PFSK-1 (cell line): ENCODE results near the gene IQSEC3.

Source experiments
- POLR2AphosphoS5 ChIP-seq: IDR thresholded peaks from 2 replicates; pipeline ENCODE4 v1.6.1; 2012; ENCODE audit warnings: low read depth, mild to moderate bottlenecking, control low read depth, low read length, moderate library complexity
- TF ChIP-seq, protein P1 (sequence below), 2 experiments: IDR thresholded peaks; 2 replicates each; pipeline versions ENCODE4 v1.6.1 to v1.8.0; 2011 to 2012; ENCODE audit warnings: low read depth in 2 of 2, low read length in 2 of 2, control low read depth in 1 of 2, inconsistent platforms in 1 of 2, mild to moderate bottlenecking in 1 of 2, moderate library complexity in 1 of 2; ENCODE audit not compliant: insufficient read depth in 1 of 2

DNA sequence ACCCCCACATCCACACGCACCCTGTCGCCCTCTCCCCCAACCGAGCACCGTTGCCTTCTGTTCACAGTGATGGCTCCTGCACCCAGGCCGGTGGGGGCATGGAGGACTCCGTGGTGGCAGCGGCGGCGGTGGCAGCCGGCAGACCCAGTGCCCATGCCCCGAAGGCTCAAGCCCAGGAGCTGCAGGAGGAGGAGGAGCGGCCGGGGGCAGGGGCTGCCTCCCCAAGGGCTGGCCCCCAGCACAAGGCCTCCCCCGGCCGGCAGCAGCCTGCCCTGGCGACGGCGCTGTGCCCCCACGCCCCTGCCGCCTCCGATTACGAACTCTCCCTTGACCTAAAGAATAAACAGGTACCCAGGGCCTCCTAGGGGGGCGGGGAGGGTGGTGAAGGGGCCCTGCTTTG, 59.0 kb downstream of the IQSEC3 start:
- TF ChIP-seq POLR2AphosphoS5: no peak
- TF ChIP-seq, protein P1, sequence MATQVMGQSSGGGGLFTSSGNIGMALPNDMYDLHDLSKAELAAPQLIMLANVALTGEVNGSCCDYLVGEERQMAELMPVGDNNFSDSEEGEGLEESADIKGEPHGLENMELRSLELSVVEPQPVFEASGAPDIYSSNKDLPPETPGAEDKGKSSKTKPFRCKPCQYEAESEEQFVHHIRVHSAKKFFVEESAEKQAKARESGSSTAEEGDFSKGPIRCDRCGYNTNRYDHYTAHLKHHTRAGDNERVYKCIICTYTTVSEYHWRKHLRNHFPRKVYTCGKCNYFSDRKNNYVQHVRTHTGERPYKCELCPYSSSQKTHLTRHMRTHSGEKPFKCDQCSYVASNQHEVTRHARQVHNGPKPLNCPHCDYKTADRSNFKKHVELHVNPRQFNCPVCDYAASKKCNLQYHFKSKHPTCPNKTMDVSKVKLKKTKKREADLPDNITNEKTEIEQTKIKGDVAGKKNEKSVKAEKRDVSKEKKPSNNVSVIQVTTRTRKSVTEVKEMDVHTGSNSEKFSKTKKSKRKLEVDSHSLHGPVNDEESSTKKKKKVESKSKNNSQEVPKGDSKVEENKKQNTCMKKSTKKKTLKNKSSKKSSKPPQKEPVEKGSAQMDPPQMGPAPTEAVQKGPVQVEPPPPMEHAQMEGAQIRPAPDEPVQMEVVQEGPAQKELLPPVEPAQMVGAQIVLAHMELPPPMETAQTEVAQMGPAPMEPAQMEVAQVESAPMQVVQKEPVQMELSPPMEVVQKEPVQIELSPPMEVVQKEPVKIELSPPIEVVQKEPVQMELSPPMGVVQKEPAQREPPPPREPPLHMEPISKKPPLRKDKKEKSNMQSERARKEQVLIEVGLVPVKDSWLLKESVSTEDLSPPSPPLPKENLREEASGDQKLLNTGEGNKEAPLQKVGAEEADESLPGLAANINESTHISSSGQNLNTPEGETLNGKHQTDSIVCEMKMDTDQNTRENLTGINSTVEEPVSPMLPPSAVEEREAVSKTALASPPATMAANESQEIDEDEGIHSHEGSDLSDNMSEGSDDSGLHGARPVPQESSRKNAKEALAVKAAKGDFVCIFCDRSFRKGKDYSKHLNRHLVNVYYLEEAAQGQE (IDR thresholded peaks at IDR 0.05; ENCODE audit: insufficient read depth in 1 of 2, low read depth in 2 of 2, low read length in 2 of 2): no peak
